CD4-positive, alpha-beta T cell treated with Interferon alpha-2 for 1 hour (primary cell): ENCODE measurements around the gene USP19.

Experiments used
- DNase-seq, 2 donors: peaks; one replicate each; pipeline ENCODE4 v3.0.0-alpha.2; 2020 to 2022

USP19 gene

DNA sequence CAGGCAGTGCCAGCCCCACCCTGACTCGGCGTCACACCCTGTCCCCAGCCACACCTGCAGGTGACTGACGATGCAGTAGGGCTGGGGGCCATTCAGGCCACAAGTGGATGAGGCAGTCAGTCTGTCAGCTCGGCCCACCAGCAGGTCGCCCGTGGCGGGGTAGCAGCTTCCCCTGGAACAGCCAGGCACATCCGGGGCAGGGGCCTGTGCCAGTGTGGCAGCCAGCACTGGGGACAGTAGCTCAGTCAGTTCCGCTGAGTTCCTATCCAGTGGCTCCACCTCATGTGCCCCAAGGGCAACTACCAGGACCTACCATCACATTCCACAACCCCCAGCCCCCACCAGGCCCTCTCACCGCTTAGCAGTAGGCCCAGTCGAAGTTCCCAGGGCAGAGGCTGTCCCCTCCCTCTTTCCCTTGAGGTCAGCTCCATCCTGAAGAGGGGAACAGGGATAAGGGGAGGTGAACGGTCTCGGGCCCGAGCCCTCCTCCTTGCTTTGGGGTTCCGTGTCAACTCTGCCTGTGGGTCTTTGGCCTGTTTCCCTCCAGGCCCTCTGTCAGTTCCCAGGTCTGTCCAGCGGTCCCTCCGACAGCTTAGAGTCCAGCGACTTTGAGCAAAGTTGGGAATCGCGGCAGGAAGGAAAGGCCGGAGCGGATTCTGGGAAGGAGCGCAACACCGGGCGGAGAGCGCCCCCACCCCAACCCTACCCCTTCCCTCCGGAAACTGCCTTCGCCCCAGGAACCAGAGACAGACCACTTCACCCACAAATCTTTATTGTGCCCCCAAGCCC lies 12.0 kb upstream of the USP19 start, which contains the start of gene LAMB2:
LAMB2 (minus strand) TSS at position 614 of the 789 bp plus-strand sequence; CDS start at position 431, 183 bp downstream.
- DNase-seq: no peak

DNA sequence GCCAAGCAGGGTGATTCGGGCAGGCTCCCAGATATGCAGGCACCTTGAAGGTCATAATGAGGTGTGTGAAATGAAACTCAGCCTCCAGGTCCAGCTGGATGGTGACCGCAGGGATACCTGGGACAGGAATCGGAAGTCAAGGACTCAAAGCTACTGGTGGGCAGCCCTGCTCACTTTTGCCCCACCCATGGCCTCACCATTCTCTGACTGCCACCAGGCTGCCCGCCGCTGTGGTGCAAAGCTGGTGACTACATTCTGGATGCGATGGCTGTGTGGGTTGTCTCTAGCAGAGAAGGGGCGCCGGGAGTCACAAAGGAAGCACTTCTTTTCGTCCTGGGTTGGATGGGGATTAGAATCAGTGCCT lies 11.4 kb upstream of the USP19 start:
- DNase-seq: no peak

DNA sequence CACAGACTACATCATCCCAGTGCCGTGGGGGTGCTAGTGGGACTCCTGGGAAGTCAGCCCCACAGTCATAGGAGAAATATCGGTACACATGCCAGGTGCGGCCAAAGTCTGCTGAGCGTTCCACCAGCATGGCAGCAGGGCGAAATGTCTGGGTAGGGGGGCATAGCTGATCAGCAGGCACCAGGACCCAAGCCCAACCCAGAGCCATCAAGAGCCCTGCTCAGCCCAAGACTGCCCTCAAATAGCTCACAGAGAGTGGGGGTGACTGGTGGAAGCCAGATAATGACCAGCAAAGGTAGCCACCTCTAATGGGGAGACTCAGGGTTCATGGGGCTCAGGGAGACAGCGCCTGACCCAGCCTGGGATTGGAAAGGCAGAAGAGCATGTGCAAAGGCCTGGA lies 11.0 kb upstream of the USP19 start:
- DNase-seq: no peak

DNA sequence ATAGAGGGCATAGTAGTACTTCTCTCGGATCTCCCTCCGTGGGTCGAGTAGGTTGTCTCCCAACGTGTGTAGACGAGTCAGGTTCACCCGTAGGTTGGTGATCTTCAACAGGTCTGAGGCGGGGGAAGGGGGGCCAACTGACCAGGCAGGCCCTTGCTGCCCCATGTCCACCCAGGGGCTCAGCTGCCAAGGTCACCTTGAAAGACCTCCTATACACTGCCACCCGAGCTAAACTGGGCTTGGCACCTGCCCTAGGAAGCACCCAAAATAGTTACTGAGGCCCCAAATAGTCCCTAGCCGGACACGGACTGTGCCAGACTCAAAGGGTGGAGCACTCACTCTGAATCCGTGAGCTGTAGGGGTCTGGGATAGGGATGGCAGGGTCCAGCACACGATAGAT lies 10.4 kb upstream of the USP19 start:
- DNase-seq: no peak

DNA sequence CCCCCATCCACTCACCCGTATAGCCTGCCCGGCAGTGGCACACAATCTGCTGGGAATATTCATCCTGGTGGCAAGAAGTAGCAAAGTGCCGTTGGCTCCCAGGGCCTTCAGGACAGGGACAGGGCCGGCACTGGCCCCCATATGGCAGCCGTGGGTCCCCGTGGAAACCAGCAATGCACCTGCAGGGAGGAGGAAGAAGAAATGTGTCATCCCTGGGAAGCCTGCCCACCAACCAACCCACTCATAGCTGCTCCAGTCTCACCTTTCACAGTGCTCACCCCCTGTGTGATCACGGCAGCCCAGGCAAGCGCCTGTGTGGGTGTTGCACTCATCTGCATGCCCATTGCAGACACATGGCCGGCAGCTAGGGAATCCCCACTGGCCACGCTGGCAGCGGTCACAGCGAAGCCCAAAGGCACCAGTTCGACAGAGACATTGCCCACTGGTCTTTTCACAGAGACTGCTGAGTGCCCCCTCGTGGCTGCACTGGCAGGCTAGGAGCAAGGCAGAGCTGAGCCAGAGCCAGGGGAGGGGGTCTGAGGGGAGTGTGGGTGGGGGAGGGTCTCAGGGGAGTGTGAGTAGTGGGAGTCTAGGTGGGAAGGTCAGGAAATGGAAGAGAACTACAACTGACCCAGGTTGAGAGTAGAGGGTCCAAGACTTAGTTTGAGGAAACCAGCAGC lies 4.5 kb upstream of the USP19 start:
- no peak for DNase-seq

DNA sequence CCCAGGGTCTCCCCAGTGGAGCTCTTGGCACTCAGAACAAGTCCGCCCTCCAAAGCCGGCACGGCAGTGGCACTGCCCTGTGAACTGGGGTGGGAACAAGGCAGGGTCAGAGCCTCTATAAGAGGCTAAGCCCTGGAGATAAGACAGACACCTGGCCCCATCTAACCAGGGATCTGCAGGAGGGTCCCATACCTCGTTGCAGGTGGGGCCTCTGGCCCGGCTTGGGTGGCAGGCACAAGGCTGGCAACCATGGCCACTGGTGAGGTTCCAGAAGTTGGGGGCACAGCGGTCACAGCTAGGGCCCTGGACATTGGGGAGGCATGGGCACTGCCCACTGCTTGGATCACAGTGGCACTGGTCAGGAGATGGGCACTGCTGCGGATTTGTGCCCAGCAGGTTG lies 3.6 kb upstream of the USP19 start:
- DNase-seq: no peak

DNA sequence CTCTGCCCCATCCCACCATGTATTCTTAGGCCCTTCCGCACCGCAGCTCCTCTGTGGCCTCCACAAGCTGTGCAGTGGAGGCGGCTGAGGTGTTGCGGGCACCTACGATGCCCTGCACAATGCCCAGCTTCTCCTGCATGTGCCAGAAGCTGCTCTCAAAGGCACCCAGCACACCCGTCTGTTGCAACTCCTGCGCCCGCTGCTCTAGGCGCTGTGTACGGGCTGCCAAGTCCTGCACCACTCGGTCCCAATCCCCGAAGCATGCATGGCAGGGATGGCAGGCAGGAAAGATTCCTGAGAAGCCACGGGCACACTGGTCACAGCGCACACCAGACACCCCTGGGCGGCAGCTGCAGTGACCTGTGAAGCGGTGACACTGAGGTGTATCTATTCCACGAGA lies 3.1 kb upstream of the USP19 start:
- no peak for DNase-seq

DNA sequence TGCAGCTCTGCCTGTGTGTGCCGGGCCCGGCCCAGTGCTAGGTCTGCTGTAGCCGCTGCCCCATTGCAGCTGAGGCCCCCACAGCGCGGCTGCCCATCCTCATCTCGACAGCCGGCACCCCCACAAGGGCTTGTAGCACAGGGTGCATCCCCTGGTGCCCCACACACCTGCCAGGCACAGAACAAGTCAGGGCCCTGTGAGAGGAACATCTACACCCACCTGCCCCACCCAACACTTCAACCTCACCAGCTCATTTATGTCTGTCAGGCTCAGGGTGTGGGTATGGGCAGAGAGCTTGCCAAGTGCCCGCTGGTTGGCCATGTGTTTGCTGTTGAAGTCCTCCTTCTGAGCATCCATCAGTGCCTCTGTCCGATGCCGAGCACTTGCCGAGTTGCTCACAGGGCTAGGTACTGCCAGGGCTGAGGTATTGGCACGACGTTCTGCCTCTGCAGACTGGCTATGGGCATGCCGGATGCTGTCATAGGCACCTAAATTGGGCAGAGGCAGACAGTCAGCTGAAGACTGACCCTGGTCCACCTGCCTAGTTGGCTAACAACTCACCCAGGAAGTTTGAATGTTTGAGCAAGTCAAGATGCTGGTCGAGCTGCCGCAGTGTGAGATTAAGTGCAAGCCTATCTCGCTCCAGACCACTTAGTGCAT lies 2.4 kb upstream of the USP19 start:
- DNase-seq: no peak

DNA sequence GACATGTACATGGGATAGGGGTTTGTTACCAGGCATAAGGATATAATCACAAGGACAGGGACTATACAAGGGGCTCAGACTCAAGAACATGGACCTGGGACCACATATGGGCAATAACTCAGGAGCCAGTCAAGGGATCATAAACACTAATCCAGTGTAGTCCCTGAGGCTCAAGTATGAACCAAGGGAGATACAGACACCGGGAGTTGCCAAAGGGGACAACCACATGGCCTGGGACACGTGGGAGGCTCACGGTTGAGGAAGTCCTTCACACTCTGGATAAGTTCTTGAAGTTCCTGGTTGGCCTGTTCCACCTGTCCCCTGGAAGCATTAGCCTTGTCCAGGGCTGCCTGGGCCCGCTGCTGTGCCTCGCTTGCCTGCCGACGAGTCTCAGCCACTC lies 1.8 kb upstream of the USP19 start:
- DNase-seq: no peak

DNA sequence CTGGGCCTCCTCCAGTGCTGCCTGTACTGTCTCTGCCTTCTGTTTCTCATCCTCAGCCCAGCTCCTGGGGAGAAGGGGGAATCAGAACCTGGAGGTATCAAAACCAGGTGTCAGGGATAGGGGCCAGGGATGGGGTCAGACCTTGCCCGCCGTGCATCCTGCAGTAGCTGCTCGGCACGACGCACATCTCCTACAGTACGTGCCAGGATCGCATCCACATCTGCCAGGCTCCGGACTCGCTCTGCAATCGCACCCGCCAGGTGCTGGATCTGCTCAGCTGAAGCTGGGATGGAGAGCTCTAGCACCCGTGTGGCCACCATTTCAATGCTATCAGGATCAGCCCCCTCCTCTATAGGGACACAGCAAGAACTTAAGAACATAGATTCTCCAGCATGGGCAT lies 1.4 kb upstream of the USP19 start:
- no peak for DNase-seq

DNA sequence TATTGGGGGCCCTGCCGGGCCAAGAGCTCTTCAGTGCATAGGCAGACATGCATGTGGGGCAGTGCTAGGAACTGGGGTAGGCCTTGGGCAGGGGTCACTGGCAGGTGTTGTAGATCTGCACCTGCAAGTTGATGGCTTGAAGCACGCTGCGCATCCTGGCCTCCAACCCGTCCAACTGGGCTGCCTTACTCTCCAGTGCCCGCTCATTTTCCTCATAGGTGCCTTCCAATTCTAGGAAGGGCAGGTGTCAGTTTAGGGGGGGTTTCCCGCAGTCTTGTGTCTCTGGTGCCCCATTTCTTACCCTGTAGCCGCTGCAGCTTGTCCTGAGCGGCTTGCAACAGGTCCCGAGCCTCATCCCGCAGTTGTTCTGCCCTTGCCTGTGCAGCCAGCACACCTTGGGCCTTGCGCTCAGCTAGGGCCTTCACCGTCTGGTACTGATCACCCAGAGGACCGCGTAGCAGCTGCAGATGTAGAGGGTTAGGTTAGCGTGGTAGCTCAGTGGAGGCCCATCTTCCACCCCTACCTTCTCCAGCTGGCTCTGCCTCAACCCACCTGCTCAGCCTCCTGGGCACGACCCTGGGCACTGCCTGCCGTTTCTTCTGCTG lies 611 bp upstream of the USP19 start:
- no peak for DNase-seq

DNA sequence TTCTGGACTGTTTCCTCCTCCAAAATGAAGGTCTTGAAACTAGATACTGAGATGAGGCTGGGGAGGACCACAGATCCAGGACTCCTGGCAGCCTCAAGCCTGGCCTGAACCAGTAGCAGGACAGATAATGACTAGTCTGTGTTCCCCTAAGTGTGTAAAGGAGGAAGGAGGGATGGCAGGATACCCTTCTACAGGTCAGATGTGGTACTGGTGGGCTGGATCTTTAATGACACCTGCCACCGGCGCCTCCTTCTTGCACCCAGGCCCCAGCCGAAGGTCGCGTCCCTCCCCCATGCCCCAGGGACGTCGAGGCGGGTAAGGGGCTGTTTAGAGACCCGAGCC lies 556 bp downstream of the USP19 start:
- DNase-seq: peak in 1 of 2 donors; percentile 27

DNA sequence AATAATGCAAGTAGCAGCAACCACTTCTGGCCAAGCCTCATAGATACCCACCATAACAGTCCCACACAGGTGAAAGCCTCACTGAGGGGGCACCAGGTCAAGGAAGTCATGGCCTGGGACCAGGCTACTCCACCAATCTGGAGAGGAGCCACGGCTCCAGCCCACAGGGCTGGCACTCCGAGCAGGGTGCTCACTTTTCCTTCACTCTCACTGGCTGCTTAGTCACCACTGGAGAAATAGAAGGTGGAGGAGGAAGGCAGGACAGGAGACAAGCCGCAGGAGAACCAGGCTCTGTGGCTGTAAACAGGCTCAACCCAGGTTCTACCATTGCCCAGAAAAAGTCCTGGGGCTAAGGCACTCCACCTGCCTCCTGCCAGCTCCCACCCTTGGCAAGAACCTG lies 1.2 kb downstream of the USP19 start:
- no peak for DNase-seq

DNA sequence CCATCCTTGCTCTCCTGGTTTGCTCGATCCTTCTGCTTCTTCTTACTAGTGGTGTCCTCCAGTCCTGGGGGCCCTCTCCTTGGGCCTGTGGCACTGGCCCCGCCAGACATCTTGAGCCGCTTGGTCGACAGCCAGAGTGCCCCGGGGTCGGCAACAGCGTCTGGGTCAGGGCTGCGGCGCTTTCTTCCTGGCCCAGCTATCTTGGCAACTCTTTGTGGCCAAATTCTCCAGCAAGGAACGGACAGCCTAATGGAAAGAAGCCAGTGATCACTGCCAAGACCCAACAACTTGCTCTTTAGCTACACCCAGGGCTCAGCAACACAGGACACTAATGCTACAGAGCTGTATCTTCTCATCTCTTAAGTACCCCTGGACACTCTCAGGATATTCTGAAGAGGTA lies 1.6 kb downstream of the USP19 start:
- no peak for DNase-seq

DNA sequence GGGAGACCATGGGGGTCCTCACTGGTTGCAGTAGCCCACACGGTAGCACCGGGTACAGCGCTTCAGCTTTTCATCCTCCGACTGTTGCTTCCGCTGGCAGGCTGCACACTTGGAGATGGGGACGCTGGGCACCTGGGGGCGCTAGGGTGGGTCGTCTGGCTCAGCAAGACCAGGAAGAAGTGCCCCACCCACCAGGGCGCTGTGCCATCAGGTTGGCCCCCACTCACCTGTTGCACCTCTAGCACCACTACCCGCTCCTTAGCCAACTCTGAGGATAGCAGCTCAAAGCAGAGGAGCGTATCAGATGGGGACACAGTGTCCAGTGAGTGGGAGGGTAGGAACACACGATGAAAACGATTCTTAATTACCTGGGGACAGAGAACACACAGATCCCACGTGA lies 8.4 kb downstream of the USP19 start:
- DNase-seq: no peak

DNA sequence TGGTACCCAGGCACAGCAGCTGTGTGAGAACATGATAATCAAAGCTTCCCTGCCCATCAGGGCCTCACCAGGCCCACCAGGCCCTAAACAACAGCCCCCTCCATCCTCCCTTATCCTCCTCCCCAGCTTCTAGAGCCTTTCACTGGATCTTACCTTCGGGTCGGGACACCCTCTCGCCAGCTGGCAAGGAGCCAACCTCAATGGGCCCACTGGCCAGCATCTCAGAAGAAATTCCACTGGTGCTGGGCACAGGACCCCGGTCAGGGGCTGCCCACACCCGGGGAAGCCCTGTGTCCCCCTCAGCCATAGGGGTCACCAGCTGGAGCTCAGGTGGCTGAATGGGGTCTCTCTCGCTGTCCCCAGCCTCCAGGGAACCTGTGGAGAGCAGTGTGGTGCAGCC lies 9.3 kb downstream of the USP19 start:
- DNase-seq: no peak

DNA sequence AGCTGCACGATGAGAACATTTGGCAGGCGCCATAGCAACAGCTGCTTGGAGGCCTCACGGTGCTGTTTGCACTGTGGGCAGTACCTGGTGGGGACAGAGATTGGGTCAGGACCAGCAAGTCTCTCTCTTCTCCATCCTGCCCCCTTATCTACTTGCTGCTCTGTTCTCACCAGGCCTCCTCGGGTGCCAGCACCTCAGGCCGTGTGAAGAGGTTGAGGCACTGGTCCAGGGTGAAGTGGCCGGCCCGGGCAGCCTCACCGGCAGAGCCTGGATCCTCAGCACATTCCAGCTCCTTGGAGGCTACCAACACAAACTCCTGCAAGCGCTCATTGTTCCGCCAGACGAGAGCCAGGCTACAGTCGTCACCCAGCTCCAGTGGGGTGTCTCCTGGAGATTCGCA lies 9.8 kb downstream of the USP19 start:
- DNase-seq: no peak

DNA sequence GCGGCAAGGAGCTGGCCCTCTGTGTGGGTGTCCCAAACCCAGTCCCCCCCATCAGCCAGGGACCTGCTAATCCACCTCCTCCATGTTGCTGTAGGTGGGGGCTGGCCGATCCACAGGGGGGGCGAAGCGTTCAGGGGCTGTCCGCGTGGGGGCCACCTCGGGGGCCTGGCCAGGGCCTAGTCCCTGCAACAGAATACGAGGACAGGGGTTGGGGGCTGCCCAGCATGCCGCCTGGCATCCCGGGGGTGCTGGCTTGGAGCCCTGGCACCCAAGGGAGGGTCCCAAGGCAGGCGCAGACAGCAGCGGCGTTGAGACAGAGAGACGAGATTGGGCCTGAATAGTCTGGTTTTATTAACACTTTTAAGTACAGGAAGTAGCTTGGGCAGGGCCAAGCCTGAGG lies 12.3 kb downstream of the USP19 start:
- no peak for DNase-seq

DNA sequence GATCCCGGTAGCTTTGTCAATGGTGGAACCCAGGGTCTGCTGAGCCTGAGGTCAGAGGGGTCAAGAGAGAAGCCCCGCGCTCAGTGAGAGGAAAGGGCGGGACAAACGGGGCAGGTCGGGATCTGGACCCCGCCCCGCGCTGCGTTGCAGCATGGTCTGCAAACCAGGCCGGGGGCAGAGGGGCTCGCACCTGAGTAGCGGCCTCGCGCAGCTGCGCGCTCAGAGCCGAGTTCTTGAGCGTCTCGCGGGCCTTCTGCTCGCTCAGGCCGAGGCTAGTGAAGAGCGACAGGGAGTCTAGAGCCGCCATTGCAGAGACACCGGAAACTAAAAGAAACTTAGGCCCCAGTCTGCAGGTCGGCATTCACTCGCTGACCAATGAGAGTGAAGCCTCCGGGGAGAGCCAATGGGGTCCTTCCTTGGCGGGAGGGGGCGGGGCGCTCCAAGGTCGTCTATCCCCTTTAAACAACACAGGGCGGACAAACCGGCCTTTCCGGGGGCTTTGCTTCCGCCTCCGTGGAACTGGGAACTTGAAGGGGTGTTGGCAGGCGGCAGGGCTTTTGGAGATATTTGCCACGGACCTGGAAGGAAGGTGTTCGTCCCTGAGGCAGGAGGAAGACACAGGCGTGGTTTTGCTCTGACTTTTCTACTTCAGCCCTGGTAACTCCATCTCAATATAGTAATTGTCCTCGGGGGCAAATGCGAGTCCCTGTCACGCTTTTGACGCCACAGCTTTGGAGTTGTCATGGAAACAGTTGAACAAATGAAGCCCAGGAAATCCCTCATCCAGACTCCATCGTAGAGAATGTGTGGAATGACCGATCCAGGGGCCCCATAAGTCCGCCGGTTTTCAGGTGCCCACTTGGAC lies 16.0 kb downstream of the USP19 start, which contains the start of gene QARS1:
QARS1 (minus strand) TSS at position 331 of the 865 bp plus-strand sequence; CDS start at position 307, 24 bp downstream.
- peak; percentile 88 to 91 for DNase-seq

DNA sequence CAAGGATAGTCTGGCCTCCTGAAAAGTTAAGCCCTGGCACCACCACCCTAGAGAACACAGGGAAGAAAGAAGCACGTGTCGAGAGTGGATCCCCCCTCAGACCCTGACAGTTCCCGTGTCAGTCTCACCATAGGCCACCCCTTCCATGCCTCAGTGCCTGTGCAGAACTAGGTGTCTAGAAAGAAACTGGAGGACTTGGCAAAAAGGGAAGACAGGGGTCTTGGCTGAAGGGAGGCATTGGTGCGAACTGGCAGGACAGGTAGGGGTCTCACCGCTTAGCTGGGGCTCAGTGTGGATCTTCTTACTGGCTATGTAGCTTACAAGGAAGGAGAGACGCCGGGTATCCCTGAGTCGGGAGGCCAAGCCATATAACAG lies 16.6 kb downstream of the USP19 start:
- DNase-seq: no peak

DNA sequence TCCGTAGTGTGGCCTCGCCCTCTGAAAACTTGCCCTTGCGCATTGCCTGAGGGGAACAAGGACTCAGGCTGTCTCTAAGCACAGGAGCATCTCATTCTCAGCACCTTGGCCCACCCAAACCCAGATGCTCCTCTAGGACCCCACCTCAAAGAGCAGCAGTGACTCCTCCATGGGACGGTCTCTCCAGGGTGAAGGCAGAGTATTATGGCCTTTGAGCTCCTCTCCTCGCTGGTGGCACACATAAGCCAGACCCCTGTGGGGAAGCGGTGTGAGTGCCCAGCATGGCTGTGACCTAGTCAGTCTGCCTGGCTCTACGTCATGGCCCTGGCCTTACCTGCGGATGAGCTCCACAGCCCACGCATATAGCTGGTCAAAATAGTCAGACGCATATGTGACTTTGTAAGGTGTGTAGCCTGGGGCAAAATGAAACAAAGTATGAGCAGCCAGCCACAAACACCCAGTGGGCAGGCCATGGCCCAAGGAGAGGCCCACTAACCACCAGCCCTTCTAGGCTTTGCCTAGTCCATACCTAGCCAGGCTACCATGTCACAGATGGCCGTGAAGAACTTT lies 20.5 kb downstream of the USP19 start:
- DNase-seq: no peak

DNA sequence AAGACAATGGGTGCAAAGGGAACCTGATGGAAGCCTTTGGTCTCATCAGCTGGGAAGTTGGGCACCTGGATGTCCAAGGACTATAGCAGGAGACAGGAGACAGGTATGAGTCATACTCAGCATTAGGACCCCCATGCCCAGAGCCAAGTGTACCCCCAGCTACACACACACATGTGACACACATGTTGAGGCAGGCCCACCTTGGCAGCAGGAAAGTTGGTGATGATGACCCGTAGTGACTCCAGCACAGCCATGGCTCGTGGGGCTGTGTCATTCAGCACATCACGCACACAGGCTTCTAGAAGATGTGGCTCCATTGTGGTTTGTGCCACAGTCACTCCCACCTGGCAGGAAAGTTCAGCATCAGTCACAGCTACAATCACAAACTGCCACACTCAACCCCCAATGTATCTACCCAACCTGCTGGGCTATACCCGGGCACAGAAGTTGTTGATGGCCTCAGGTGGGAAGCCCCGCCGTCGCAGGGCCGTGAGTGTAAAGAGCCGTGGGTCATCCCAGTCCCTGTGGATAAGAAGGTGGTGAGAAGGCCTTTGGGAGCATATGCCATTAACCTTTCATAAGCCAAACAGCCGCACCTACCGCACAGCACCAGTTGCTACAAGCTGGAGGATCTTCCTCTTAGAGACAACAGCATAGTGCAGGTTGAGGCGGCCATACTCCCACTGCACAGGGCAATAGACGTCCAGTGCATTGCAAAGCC lies 21.6 kb downstream of the USP19 start:
- DNase-seq: no peak
